Transverse colon (tissue), 4 donors: ENCODE results near the gene MBTPS2.

Source experiments
- CTCF ChIP-seq, 5 experiments: fragments of 200-600 bp in 3 of 5; fragments of 450-650 bp in 2 of 5; sonication (generic) in 3 of 5; IDR thresholded peaks; 1 replicate in 2 of 5; 2 replicates in 3 of 5; pipeline ENCODE4 v1.5.1; 2016 to 2017; ENCODE audit warnings: antibody characterized with exemption in 5 of 5, inconsistent platforms in 3 of 5, mild to moderate bottlenecking in 2 of 5, moderate library complexity in 1 of 5
- POLR2AphosphoS5 ChIP-seq, 3 donors: sonication (generic); formaldehyde crosslinking; IDR thresholded peaks; one replicate each; pipeline ENCODE4 v1.6.1; 2016; ENCODE audit warnings: antibody characterized with exemption in 3 of 3

GRCh38 chrX:21865436-21865835 lies 26.0 kb downstream of the MBTPS2 start:
- no peak for TF ChIP-seq CTCF (IDR thresholded peaks at IDR 0.05)
- no peak for TF ChIP-seq POLR2AphosphoS5 (IDR thresholded peaks at IDR 0.05)
